ENCODE results near the gene NANOS3.

Gene NANOS3

DNA sequence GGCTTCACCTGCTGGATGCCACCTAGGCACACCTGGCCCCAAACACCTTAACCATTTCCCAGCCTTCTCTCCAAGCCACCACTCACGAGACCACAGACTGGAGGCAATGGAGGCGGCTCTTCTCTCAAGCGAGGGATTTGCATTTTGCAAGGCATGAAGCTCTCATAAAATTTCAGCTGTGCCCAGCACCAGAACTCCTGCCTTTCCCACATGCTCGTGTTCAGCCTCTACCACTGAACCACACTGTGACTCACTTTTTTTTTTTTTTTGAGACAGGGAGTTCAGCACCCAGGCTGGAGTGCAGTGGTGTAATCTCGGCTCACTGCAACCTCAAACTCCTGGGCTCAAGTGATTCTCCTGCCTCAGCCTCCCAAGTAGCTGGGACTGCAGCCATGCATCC, 10.6 kb downstream of the NANOS3 start:
- no peak overlapping the region for H3K27ac ChIP-seq
- TF ChIP-seq, protein P1, sequence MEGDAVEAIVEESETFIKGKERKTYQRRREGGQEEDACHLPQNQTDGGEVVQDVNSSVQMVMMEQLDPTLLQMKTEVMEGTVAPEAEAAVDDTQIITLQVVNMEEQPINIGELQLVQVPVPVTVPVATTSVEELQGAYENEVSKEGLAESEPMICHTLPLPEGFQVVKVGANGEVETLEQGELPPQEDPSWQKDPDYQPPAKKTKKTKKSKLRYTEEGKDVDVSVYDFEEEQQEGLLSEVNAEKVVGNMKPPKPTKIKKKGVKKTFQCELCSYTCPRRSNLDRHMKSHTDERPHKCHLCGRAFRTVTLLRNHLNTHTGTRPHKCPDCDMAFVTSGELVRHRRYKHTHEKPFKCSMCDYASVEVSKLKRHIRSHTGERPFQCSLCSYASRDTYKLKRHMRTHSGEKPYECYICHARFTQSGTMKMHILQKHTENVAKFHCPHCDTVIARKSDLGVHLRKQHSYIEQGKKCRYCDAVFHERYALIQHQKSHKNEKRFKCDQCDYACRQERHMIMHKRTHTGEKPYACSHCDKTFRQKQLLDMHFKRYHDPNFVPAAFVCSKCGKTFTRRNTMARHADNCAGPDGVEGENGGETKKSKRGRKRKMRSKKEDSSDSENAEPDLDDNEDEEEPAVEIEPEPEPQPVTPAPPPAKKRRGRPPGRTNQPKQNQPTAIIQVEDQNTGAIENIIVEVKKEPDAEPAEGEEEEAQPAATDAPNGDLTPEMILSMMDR (conservative IDR thresholded peaks at IDR 0.05) = no peak

DNA sequence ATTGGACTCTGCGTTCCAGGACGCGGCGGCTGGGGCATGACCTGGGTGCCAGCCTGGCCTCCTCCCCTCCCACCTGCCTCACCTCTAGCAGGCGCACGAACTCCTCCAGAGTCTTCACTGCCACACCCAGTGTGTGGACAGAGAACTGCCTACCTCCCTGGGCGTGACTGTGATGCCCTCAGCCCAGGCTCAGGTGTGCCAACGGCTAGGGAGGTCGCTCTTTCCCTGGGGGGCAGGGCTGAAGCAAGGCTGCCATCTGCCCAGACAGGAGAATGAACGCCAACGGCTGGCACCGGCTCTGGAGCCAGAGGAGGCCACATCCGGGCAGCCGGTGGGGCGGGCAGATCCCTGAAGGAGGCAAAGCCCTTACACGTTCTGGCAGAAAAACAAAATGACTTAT, 11.3 kb downstream of the NANOS3 start:
- TF ChIP-seq, protein P1 (conservative IDR thresholded peaks at IDR 0.05) = no peak
- no peak overlapping the region for H3K27ac ChIP-seq

DNA sequence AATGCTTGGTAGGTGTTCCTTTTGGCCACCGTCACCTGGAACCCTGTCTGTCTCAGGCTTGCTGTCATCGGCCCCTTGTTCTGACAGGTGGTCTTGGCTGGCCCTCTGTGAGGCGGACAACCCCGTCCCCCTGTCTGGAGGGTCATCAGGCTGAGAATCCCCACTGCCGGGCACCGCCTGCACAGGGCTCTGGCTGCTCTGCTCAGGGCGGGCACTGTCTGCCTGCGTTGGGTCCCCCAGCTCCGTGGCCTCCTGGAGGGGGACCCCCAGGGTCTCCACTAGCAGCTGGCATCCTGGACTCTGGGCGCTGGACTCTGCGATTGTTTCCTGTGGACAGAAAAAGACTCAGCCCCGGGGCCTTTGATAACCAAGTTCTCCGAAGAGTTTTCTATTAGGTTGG, 13.2 kb downstream of the NANOS3 start:
- no peak overlapping the region for H3K27ac ChIP-seq
- TF ChIP-seq, protein P1 (conservative IDR thresholded peaks at IDR 0.05) = no peak

DNA sequence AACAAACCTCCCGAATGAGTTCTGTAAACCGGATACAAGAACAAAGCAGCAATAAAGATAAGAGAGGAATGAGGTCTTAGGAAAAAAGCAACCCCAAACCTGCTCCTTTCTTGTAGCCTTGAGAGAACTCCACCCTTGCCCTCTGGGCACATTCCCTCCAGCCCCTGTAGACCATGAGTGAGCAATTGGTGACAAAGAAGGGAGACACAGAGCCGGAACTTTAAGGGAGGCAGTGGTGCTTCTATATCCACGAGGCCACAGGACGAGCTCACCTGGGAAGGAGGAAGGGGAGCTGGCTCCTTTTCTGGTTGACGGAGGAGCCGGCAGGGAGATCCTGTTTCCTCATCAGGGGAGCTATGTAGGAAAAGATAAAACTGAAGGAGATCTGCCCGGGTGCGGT, 15.9 kb downstream of the NANOS3 start:
- TF ChIP-seq, protein P1 (conservative IDR thresholded peaks at IDR 0.05) = no peak

DNA sequence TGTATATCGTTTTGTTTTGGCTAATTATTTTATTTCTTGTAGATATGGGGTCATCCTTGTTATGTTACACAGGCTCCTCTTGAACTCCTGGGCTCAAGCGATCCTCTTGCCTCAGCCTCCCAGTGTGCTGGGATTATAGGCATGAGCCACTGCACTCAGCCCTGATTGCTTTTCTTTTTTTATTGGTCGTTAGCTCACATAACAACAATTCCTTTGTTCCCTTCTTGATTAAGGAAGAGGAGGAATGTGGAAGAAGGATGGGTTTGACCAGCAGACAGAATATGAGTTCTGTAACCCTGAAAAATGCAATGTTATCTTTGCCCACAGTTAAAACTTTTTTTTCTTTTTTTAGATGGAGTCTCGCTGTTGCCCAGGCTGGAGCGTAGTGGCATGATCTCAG, 17.6 kb downstream of the NANOS3 start:
- TF ChIP-seq, protein P1 (conservative IDR thresholded peaks at IDR 0.05) = no peak
- H3K27ac ChIP-seq = no peak overlapping the region

More for the DNA sequence above, 15.9 kb downstream of the NANOS3 start:
- H3K27ac ChIP-seq = no peak overlapping the region

DNA sequence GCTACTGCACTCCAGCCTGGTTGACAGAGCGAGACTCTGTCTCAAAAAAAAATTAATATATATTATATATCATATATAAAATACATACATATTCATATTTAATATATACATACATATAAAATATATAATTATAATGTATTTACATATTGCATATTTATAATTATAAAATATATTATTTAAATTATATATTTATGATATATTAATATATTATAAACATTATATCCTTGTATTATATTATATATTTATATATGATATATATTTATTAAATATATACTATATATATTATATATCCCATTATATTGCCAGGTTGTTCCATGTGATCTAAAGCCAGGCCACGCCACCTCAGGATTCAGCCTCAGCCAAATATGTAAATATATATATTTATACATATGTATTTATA, 19.3 kb downstream of the NANOS3 start:
- TF ChIP-seq, protein P1 (conservative IDR thresholded peaks at IDR 0.05) = no peak
- H3K27ac ChIP-seq = no peak overlapping the region

DNA sequence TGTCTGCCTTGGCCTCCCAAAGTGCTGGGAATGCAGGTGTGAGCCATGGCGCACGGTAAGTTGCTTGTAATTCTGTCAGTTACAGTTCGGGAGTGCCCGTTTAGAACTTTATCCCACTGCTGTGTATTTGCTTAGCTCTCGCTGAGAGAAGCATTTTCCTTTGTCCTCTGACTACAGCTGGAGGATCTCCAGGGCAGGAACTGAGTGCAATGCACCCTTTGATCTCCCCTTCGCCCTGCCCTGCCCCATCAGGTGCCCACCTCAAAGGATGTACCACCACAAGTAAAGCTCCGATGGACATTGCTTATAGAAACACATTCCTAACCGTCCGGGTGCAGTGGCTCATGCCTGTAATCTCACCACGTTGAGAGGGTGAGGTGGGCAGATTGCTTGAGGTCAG, 22.5 kb downstream of the NANOS3 start:
- H3K27ac ChIP-seq = no peak overlapping the region
- TF ChIP-seq, protein P1 (conservative IDR thresholded peaks at IDR 0.05) = no peak

Data from VCaP (cell line).